H1 (cell line): ENCODE results near the gene PMS1. TPM values are rescaled to one million over a fixed set of nuclear protein-coding genes. Genes with fewer than 3 reads are reported as not detected.

Experiments used
- CTCF ChIA-PET: fragments of 300-600 bp; sonication (Branson Sonifier 250); formaldehyde crosslinking; loops from one replicate; lab custom pipeline; 2021; ENCODE audit not compliant: partially characterized antibody; lab: Charles Lee
- POLR2A ChIA-PET: fragments of 300-600 bp; sonication (Branson Sonifier 250); formaldehyde crosslinking; loops from one replicate; lab custom pipeline; 2021; ENCODE audit warnings: inconsistent platforms; ENCODE audit not compliant: partially characterized antibody; lab: Charles Lee
- DNase-seq, 2 experiments: peaks; one replicate each; pipeline versions ENCODE4 v3.0.0 to v3.0.0-alpha.2; 2010 to 2022; ENCODE audit warnings: low spot score in 2 of 2, low read depth in 1 of 2, mixed read lengths in 1 of 2
- FAIRE-seq: peaks from 2 replicates; lab custom pipeline; 2011; peaks lifted over from hg19 to GRCh38; lab: Jason Lieb, UNC
- H2AFZ ChIP-seq: 2 replicates; pipeline ENCODE4 v1.8.1; 2012; ENCODE audit warnings: low read length, inconsistent platforms
- H2AK5ac ChIP-seq: 2 replicates; pipeline ENCODE4 v1.6.1; 2013; ENCODE audit warnings: low read depth, low read length
- H2BK120ac ChIP-seq: replicated peaks from 2 replicates; pipeline ENCODE3; 2013; ENCODE audit warnings: low read depth, low read length, inconsistent platforms
- H2BK12ac ChIP-seq: 2 replicates; pipeline ENCODE4 v1.6.1; 2013; ENCODE audit warnings: low read depth, low read length
- H2BK15ac ChIP-seq: 2 replicates; pipeline ENCODE4 v1.6.1; 2013; ENCODE audit warnings: low read length
- H2BK20ac ChIP-seq: 2 replicates; pipeline ENCODE4 v1.6.1; 2013; ENCODE audit warnings: low read length
- H2BK5ac ChIP-seq: 2 replicates; pipeline ENCODE4 v1.6.1; 2013; ENCODE audit warnings: low read depth, low read length
- H3K14ac ChIP-seq: 2 replicates; pipeline ENCODE4 v1.6.1; 2013; ENCODE audit warnings: inconsistent platforms; ENCODE audit not compliant: insufficient read length
- H3K18ac ChIP-seq: 2 replicates; pipeline ENCODE4 v1.6.1; 2013; ENCODE audit warnings: low read length; ENCODE audit errors: extremely low read depth
- H3K23ac ChIP-seq: 2 replicates; pipeline ENCODE4 v1.6.1; 2013; ENCODE audit warnings: inconsistent platforms; ENCODE audit not compliant: insufficient read length
- H3K23me2 ChIP-seq: 2 replicates; pipeline ENCODE4 v1.6.1; 2013; ENCODE audit warnings: low read depth, low read length
- H3K27ac ChIP-seq: 2 replicates; pipeline ENCODE4 v1.6.1; 2011; ENCODE audit warnings: low read depth, low read length, inconsistent platforms
- H3K27me3 ChIP-seq, 4 experiments: replicated peaks in 1 of 4; 1 replicate in 1 of 4; 2 replicates in 3 of 4; pipeline versions ENCODE4 v1.6.1 to v1.8.1; 2011 to 2013; ENCODE audit warnings: low read length in 3 of 4, mild to moderate bottlenecking in 3 of 4, inconsistent platforms in 2 of 4, mixed read lengths in 2 of 4, moderate library complexity in 1 of 4; ENCODE audit not compliant: control insufficient read depth in 3 of 4, insufficient read depth in 3 of 4; ENCODE audit errors: extremely low read depth in 1 of 4
- H3K36me3 ChIP-seq, 4 experiments: 2 replicates each; pipeline versions ENCODE4 v1.6.1 to v1.8.1; 2011 to 2013; ENCODE audit warnings: mild to moderate bottlenecking in 4 of 4, low read length in 3 of 4, moderate library complexity in 2 of 4, control low read depth in 1 of 4, inconsistent platforms in 1 of 4; ENCODE audit not compliant: insufficient read depth in 4 of 4, control insufficient read depth in 2 of 4
- H3K4ac ChIP-seq: replicated peaks from 2 replicates; pipeline ENCODE3; 2013; ENCODE audit warnings: low read length, low read depth, mixed read lengths, inconsistent platforms; ENCODE audit not compliant: insufficient read length
- H3K4me1 ChIP-seq, 4 experiments: replicated peaks in 1 of 4; 1 replicate in 1 of 4; 2 replicates in 3 of 4; pipeline versions ENCODE4 v1.6.1 to v1.8.1; 2011 to 2013; ENCODE audit warnings: low read length in 3 of 4, inconsistent platforms in 2 of 4, mixed read lengths in 1 of 4; ENCODE audit not compliant: insufficient read depth in 4 of 4, control insufficient read depth in 3 of 4
- H3K4me2 ChIP-seq, 2 experiments: 2 replicates each; pipeline versions ENCODE4 v1.6.1 to v1.8.1; 2011 to 2013; ENCODE audit warnings: low read depth in 2 of 2, low read length in 2 of 2, control low read depth in 1 of 2, inconsistent platforms in 1 of 2, mild to moderate bottlenecking in 1 of 2; ENCODE audit not compliant: insufficient read depth in 1 of 2
- H3K4me3 ChIP-seq, 4 experiments: fragments of 200-600, 300-600 bp in 1 of 4; sonication (generic), shearing (Covaris generic), sonication (Bioruptor Twin) in 1 of 4; 2 replicates each; pipeline versions ENCODE4 v1.5.1 to v1.8.1; 2011 to 2016; ENCODE audit warnings: low read length in 4 of 4, low read depth in 3 of 4, control low read depth in 2 of 4, inconsistent platforms in 2 of 4, mild to moderate bottlenecking in 2 of 4, mixed read lengths in 1 of 4, moderate library complexity in 1 of 4; ENCODE audit not compliant: insufficient read depth in 2 of 4; ENCODE audit errors: extremely low read depth in 1 of 4
- H3K56ac ChIP-seq: replicated peaks from 2 replicates; pipeline ENCODE3; 2013; ENCODE audit warnings: low read depth, mild to moderate bottlenecking, mixed read lengths, low read length, inconsistent platforms; ENCODE audit not compliant: insufficient read length
- H3K79me1 ChIP-seq: 2 replicates; pipeline ENCODE4 v1.6.1; 2013; ENCODE audit warnings: low read depth, low read length, control low read depth
- H3K79me2 ChIP-seq, 2 experiments: 2 replicates each; pipeline versions ENCODE4 v1.6.1 to v1.8.1; 2012 to 2013; ENCODE audit warnings: low read length in 2 of 2, mild to moderate bottlenecking in 2 of 2, inconsistent platforms in 1 of 2; ENCODE audit not compliant: insufficient read depth in 2 of 2, control insufficient read depth in 1 of 2
- H3K9ac ChIP-seq, 4 experiments: replicated peaks in 1 of 4; 1 replicate in 1 of 4; 2 replicates in 3 of 4; pipeline versions ENCODE4 v1.6.1 to v1.8.1; 2011 to 2013; ENCODE audit warnings: low read depth in 3 of 4, low read length in 3 of 4, control low read depth in 2 of 4, mild to moderate bottlenecking in 2 of 4, moderate library complexity in 2 of 4, inconsistent platforms in 1 of 4; ENCODE audit errors: extremely low read depth in 1 of 4
- H3K9me3 ChIP-seq, 2 experiments: 2 replicates each; pipeline versions ENCODE4 v1.6.1 to v1.8.1; 2012 to 2013; ENCODE audit warnings: mild to moderate bottlenecking in 2 of 2, moderate library complexity in 2 of 2, control low read depth in 1 of 2, inconsistent platforms in 1 of 2, low read depth in 1 of 2, low read length in 1 of 2, mixed read lengths in 1 of 2; ENCODE audit not compliant: insufficient read depth in 2 of 2
- H4K20me1 ChIP-seq, 2 experiments: replicated peaks in 1 of 2; 2 replicates each; pipeline versions ENCODE3 to v1.8.1; 2011 to 2013; ENCODE audit warnings: inconsistent platforms in 2 of 2, low read length in 2 of 2, mild to moderate bottlenecking in 1 of 2; ENCODE audit not compliant: insufficient read depth in 2 of 2, control insufficient read depth in 1 of 2
- H4K5ac ChIP-seq: 2 replicates; pipeline ENCODE4 v1.6.1; 2013; ENCODE audit warnings: low read length, low read depth, mixed read lengths, inconsistent platforms; ENCODE audit not compliant: insufficient read length
- H4K8ac ChIP-seq: 2 replicates; pipeline ENCODE4 v1.8.0; 2013; ENCODE audit warnings: mild to moderate bottlenecking, moderate library complexity, low read length, inconsistent platforms; ENCODE audit not compliant: insufficient read depth; ENCODE audit errors: extremely low read depth
- H4K91ac ChIP-seq: replicated peaks from 2 replicates; pipeline ENCODE3; 2013; ENCODE audit warnings: low read length, mixed read lengths, inconsistent platforms; ENCODE audit not compliant: insufficient read length
- BACH1 ChIP-seq: IDR thresholded peaks from 2 replicates; pipeline ENCODE4 v1.6.1; 2012; ENCODE audit warnings: low read length, improper control_type of control experiment
- CBX5 ChIP-seq: fragments of 300-800, 300-1000 bp; sonication (generic); IDR thresholded peaks from 2 replicates; pipeline ENCODE4 v1.7.1; 2016; ENCODE audit warnings: antibody characterized with exemption, low read length, low read depth
- CHD2 ChIP-seq: IDR thresholded peaks from 2 replicates; pipeline ENCODE4 v1.6.1; 2012; ENCODE audit warnings: low read length, improper control_type of control experiment
- EP300 ChIP-seq, 2 experiments: IDR thresholded peaks; 1 replicate in 1 of 2; 2 replicates in 1 of 2; pipeline ENCODE4 v1.6.1; 2011 to 2012; ENCODE audit warnings: low read depth in 2 of 2, low read length in 2 of 2, mild to moderate bottlenecking in 2 of 2, borderline replicate concordance in 1 of 2, inconsistent platforms in 1 of 2, moderate library complexity in 1 of 2
- POU5F1 ChIP-seq: IDR thresholded peaks from 2 replicates; pipeline ENCODE4 v1.6.1; 2011; ENCODE audit warnings: low read depth, mild to moderate bottlenecking, low read length, moderate library complexity
- SIX5 ChIP-seq: IDR thresholded peaks from 2 replicates; pipeline ENCODE4 v1.6.1; 2011; ENCODE audit warnings: mild to moderate bottlenecking, low read depth, low read length
- SP4 ChIP-seq: IDR thresholded peaks from 2 replicates; pipeline ENCODE4 v1.6.1; 2012; ENCODE audit warnings: low read length, inconsistent platforms
- WGBS, 2 experiments: shearing (Covaris generic) in 1 of 2; methylation state at CpG; one replicate each; pipeline versions ENCODE4 v1.1.6 to v1.1.7; 2013 to 2015; ENCODE audit warnings: low lambda C conversion rate in 2 of 2, mixed read lengths in 2 of 2, inconsistent platforms in 1 of 2, low coverage in 1 of 2, missing lambda C conversion rate in 1 of 2; ENCODE audit not compliant: insufficient replicate concordance in 2 of 2, insufficient coverage in 1 of 2, insufficient read length in 1 of 2; ENCODE audit errors: extremely low coverage in 1 of 2, missing lambda C conversion rate in 1 of 2; 5-methylcytosine and 5-hydroxymethylcytosine counted together
- polyA plus RNA-seq, 7 experiments: library from polyadenylated mRNA; depleted of rRNA in 3 of 7; stranded (reverse) in 5 of 7; unstranded in 2 of 7; fragments of >200 nt in 5 of 7; fragments of 200-250 nt in 2 of 7; gene quantifications; 1 replicate in 5 of 7; 2 replicates in 1 of 7; 4 replicates in 1 of 7; pipeline versions ENCODE4 v1.2.1 to v1.2.3, GENCODE V29; 2011 to 2013; ENCODE audit warnings: missing spikeins in 2 of 7, mixed read lengths in 2 of 7
- total RNA-seq: library from RNA; stranded (reverse); fragmentation: NEBNext Ultra II Directional; extraction: Animal tissue kit (Norgen Biotek cat#: 25700); gene quantifications from 2 replicates; pipeline ENCODE4 v1.2.1, GENCODE V29; 2021

PMS1 gene
- total and polyA plus RNA-seq, 2 of the 8 experiments (the other 6 are each of a cell fraction or from before 2014, with no cell fraction given) = 13.1 to 59.7 TPM

- H3K4me1 ChIP-seq = no peaks in the 10 kb centered on the region; a peak in 1 of 7 replicates
- no peaks in the 10 kb centered on the region for H3K79me1 ChIP-seq
- H3K9ac ChIP-seq = no peak overlapping the region
- H2BK20ac ChIP-seq = no peak overlapping the region
- no peaks in the 10 kb centered on the region for H3K9me3 ChIP-seq
- POLR2A ChIA-PET = interaction anchor here (0.6 to 4.3 kb wide), 4 partner anchors 10 to 333 kb away, joined by 3 to 28 read pairs (median 10); partner anchors contain the start of genes ORMDL1 and PMS1
- H2BK5ac ChIP-seq = no peak overlapping the region
- no peak overlapping the region for H3K18ac ChIP-seq
- H2BK15ac ChIP-seq = no peak overlapping the region
- H3K4me3 ChIP-seq = peak overlapping the region in 2 of 4 experiments; percentile 84 to 91; a peak in 2 of 8 replicates
- no peak overlapping the region for H4K91ac ChIP-seq
- H2AFZ ChIP-seq = no peak overlapping the region
- TF ChIP-seq CHD2 = no peak
- no peak for TF ChIP-seq EP300 (IDR thresholded peaks at IDR 0.05; ENCODE audit: borderline replicate concordance in 1 of 2, low read depth in 2 of 2, low read length in 2 of 2)
- no peak for TF ChIP-seq POU5F1
- TF ChIP-seq BACH1 = no peak
- no peak for TF ChIP-seq SP4
- no peak for TF ChIP-seq SIX5
- no peak for TF ChIP-seq CBX5
- TF ChIP-seq, all 59 proteins: peak for 0
- no peaks in the 10 kb centered on the region for H3K79me2 ChIP-seq
- 91% methylated on average over 4 of the region's 4 CpGs; no CpG with 5 or more reads in 1 of the 2 experiments for WGBS, 2 experiments
- no peak overlapping the region for H3K14ac ChIP-seq
- no peak overlapping the region for H2BK12ac ChIP-seq
- DNase-seq (no peak), FAIRE-seq (no peak)
- peak overlapping the region; percentile 49 to 75; a peak in 3 of 4 replicates for H3K4me2 ChIP-seq
- no peaks in the 10 kb centered on the region for H3K27me3 ChIP-seq
- H3K36me3 ChIP-seq = peaks cover 0 to 9% (median 0%) of the 10 kb centered on the region in 4 experiments; a peak in 2 of 8 replicates
- H4K5ac ChIP-seq = no peak overlapping the region
- H2AK5ac ChIP-seq = no peak overlapping the region
- no peak overlapping the region for H4K8ac ChIP-seq
- no peak overlapping the region for H2BK120ac ChIP-seq
- H3K56ac ChIP-seq = no peak overlapping the region
- no peaks in the 10 kb centered on the region for H3K23me2 ChIP-seq
- no peak overlapping the region for H3K23ac ChIP-seq
- no peak overlapping the region for H3K4ac ChIP-seq
- no peak overlapping the region for H3K27ac ChIP-seq
- CTCF ChIA-PET = interaction anchor here (0.7 to 3.1 kb wide), 5 partner anchors 11 to 918 kb away, joined by 3 to 33 read pairs (median 3); partner anchors contain the start of genes ASNSD1, ORMDL1 and PMS1
- no peaks in the 10 kb centered on the region for H4K20me1 ChIP-seq
Observed at GRCh38 chr2:189763908-189764661, 20.2 kb upstream of the PMS1 start.
